Gastrocnemius medialis (tissue), 4 donors: ENCODE data around the gene SCN8A. TPM values are rescaled to one million over a fixed set of nuclear protein-coding genes. Genes with fewer than 3 reads are reported as not detected.

Experiments used
- ATAC-seq, 2 donors: fragments of 150-250 bp; one replicate each; pipeline ENCODE4 v1.9.1; 2016
- DNase-seq, 2 donors: peaks; one replicate each; pipeline ENCODE4 v3.0.0-alpha.2; 2019
- H3K27ac ChIP-seq, 4 donors: fragments of 200-600 bp; sonication (generic); 1 replicate in 1 of 4; 2 replicates in 3 of 4; pipeline ENCODE4 v1.5.1; 2016 to 2018; ENCODE audit warnings: mild to moderate bottlenecking in 2 of 4, moderate library complexity in 1 of 4
- H3K27me3 ChIP-seq, 3 donors: fragments of 200-600 bp; sonication (generic) in 2 of 3; 1 replicate in 1 of 3; 2 replicates in 2 of 3; pipeline versions ENCODE4 v1.5.1 to v1.6.0; 2016 to 2019; ENCODE audit warnings: mild to moderate bottlenecking in 1 of 3, moderate library complexity in 1 of 3
- H3K36me3 ChIP-seq, 2 donors: fragments of 200-600 bp; sonication (generic) in 1 of 2; one replicate each; pipeline ENCODE4 v1.5.1; 2017 to 2018
- H3K4me1 ChIP-seq, 2 donors: fragments of 200-600 bp; sonication (generic) in 1 of 2; one replicate each; pipeline ENCODE4 v1.5.1; 2016 to 2017; ENCODE audit warnings: mild to moderate bottlenecking in 2 of 2
- H3K4me3 ChIP-seq, 4 donors: fragments of 200-600 bp; sonication (generic) in 3 of 4; 1 replicate in 1 of 4; 2 replicates in 3 of 4; pipeline ENCODE4 v1.5.1; 2016 to 2019; ENCODE audit warnings: mild to moderate bottlenecking in 2 of 4
- H3K9me3 ChIP-seq, 3 donors: fragments of 200-600 bp; sonication (generic) in 2 of 3; 1 replicate in 1 of 3; 2 replicates in 2 of 3; pipeline ENCODE4 v1.5.1; 2016 to 2019
- CTCF ChIP-seq, 5 experiments: fragments of 450-650 bp in 3 of 5; fragments of 200-600 bp in 2 of 5; sonication (generic) in 2 of 5; IDR thresholded peaks in 4 of 5; conservative IDR thresholded peaks in 1 of 5; 1 replicate in 4 of 5; 2 replicates in 1 of 5; pipeline ENCODE4 v1.5.1; 2016 to 2019; ENCODE audit warnings: antibody characterized with exemption in 5 of 5, mild to moderate bottlenecking in 3 of 5, moderate library complexity in 3 of 5
- POLR2A ChIP-seq, 2 donors: fragments of 450-650 bp; IDR thresholded peaks; one replicate each; pipeline ENCODE4 v1.6.1; 2017; ENCODE audit warnings: antibody characterized with exemption in 2 of 2, mild to moderate bottlenecking in 2 of 2, moderate library complexity in 2 of 2
- in situ Hi-C, 4 donors: fragments of 200-750 bp; cut with MboI; loops; one replicate each; pipeline versions ENCODE4 v1.15.0 to v1.8.0; 2017; ENCODE audit warnings: low sequenced_read_pairs in 4 of 4
- intact Hi-C: fragments of 100-400 bp; cut with DNase I; formaldehyde crosslinking; loops from one replicate; pipeline ENCODE4 v1.15.1; 2023; ENCODE audit warnings: low total_unique reads
- total RNA-seq, 4 donors: library from RNA; depleted of rRNA; stranded (reverse); fragments of >200 nt; gene quantifications; one replicate each; pipeline versions ENCODE4 v1.1.0 to v1.2.3, GENCODE V29; 2016

SCN8A gene
- total RNA-seq, 4 donors from 2014 or later: 0.05 to 0.29 TPM; not detected in 2

GRCh38 chr12:51825216-51825615, 234.2 kb downstream of the SCN8A start:
- no peak for TF ChIP-seq POLR2A (IDR thresholded peaks at IDR 0.05)
- no peak for TF ChIP-seq CTCF (IDR thresholded peaks at IDR 0.05 in 4 of 5, conservative IDR thresholded peaks at IDR 0.05 in 1 of 5)
- in situ Hi-C loops: no loop called here
- Histone ChIP-seq H3K36me3 (no peaks in the 10 kb centered on the region), H3K4me3 (no peak overlapping the region), H3K9me3 (no peaks in the 10 kb centered on the region), H3K27me3 (peaks cover 0 to 7% (median 2%) of the 10 kb centered on the region in 3 donors), H3K27ac (no peak overlapping the region), H3K4me1 (no peaks in the 10 kb centered on the region)
- intact Hi-C loops: loop anchor here (10.0 kb wide), 1 partner anchor 400 kb away; the partner anchor contains the start of gene SLC4A8
- ATAC-seq (no peak), DNase-seq (no peak)

GRCh38 chr12:51826881-51827280, 235.8 kb downstream of the SCN8A start:
- Histone ChIP-seq H3K9me3 (no peaks in the 10 kb centered on the region), H3K27me3 (peaks cover 0 to 6% (median 4%) of the 10 kb centered on the region in 3 donors), H3K36me3 (no peaks in the 10 kb centered on the region), H3K27ac (no peak overlapping the region), H3K4me1 (no peaks in the 10 kb centered on the region), H3K4me3 (no peak overlapping the region)
- ATAC-seq (no peak), DNase-seq (no peak)
- intact Hi-C loops: loop anchor here (10.0 kb wide), 1 partner anchor 402 kb away; the partner anchor contains the start of gene SLC4A8
- in situ Hi-C loops: no loop called here
- no peak for TF ChIP-seq POLR2A (IDR thresholded peaks at IDR 0.05)
- no peak for TF ChIP-seq CTCF (IDR thresholded peaks at IDR 0.05 in 4 of 5, conservative IDR thresholded peaks at IDR 0.05 in 1 of 5)

GRCh38 chr12:51827925-51828818, 237.1 kb downstream of the SCN8A start:
- H3K4me3 ChIP-seq: no peak overlapping the region
- no peak overlapping the region for H3K27ac ChIP-seq
- DNase-seq (no peak), ATAC-seq (no peak)
- no peaks in the 10 kb centered on the region for H3K4me1 ChIP-seq
- no peak for TF ChIP-seq POLR2A (IDR thresholded peaks at IDR 0.05)
- TF ChIP-seq CTCF (IDR thresholded peaks at IDR 0.05 in 4 of 5, conservative IDR thresholded peaks at IDR 0.05 in 1 of 5): no peak
- H3K27me3 ChIP-seq: peaks cover 0 to 16% (median 4%) of the 10 kb centered on the region in 3 donors
- H3K9me3 ChIP-seq: no peaks in the 10 kb centered on the region
- no peaks in the 10 kb centered on the region for H3K36me3 ChIP-seq
- in situ Hi-C loops (no loop called here), intact Hi-C loops (loop anchor here (10.0 kb wide), 1 partner anchor 403 kb away; the partner anchor contains the start of gene SLC4A8)

- in situ Hi-C loops: no loop called here
- Histone ChIP-seq H3K9me3 (no peaks in the 10 kb centered on the region), H3K4me3 (no peak overlapping the region), H3K27me3 (peaks cover 0 to 16% (median 6%) of the 10 kb centered on the region in 3 donors), H3K27ac (no peak overlapping the region), H3K4me1 (no peaks in the 10 kb centered on the region), H3K36me3 (no peaks in the 10 kb centered on the region)
- intact Hi-C loops: loop anchor here (10.0 kb wide), 1 partner anchor 404 kb away; the partner anchor contains the start of gene SLC4A8
- DNase-seq (no peak), ATAC-seq (no peak)
- TF ChIP-seq POLR2A (IDR thresholded peaks at IDR 0.05) (no peak), CTCF (IDR thresholded peaks at IDR 0.05 in 4 of 5, conservative IDR thresholded peaks at IDR 0.05 in 1 of 5) (no peak)
Measured at GRCh38 chr12:51829011-51829481, 238.0 kb downstream of the SCN8A start.
